ENCODE results near the gene GOT1.

GOT1 gene

GRCh38 chr10:99459217-99459616 is 28.8 kb upstream of the GOT1 start:
- DNase-seq (ENCODE audit: low read depth) = no peak
- no peak for TF ChIP-seq CTCF (IDR thresholded peaks at IDR 0.05; ENCODE audit: insufficient read depth, low read depth, low read length, missing control alignments)
- no peak overlapping the region for H3K4me3 ChIP-seq (ENCODE audit: low read depth, low read length)

GRCh38 chr10:99457813-99458212 is 27.4 kb upstream of the GOT1 start:
- no peak for DNase-seq (ENCODE audit: low read depth)
- H3K4me3 ChIP-seq (ENCODE audit: low read depth, low read length) = no peak overlapping the region
- no peak for TF ChIP-seq CTCF (IDR thresholded peaks at IDR 0.05; ENCODE audit: insufficient read depth, low read depth, low read length, missing control alignments)

GRCh38 chr10:99456931-99457288 is 26.5 kb upstream of the GOT1 start:
- no peak overlapping the region for H3K4me3 ChIP-seq (ENCODE audit: low read depth, low read length)
- DNase-seq (ENCODE audit: low read depth) = no peak
- no peak for TF ChIP-seq CTCF (IDR thresholded peaks at IDR 0.05; ENCODE audit: insufficient read depth, low read depth, low read length, missing control alignments)

GRCh38 chr10:99456207-99456930 is 25.9 kb upstream of the GOT1 start:
- TF ChIP-seq CTCF (IDR thresholded peaks at IDR 0.05; ENCODE audit: insufficient read depth, low read depth, low read length, missing control alignments) = no peak
- H3K4me3 ChIP-seq (ENCODE audit: low read depth, low read length) = no peak overlapping the region
- no peak for DNase-seq (ENCODE audit: low read depth)

- H3K4me3 ChIP-seq (ENCODE audit: low read depth, low read length) = no peak overlapping the region
- TF ChIP-seq CTCF (IDR thresholded peaks at IDR 0.05; ENCODE audit: insufficient read depth, low read depth, low read length, missing control alignments) = no peak
- DNase-seq (ENCODE audit: low read depth) = no peak
Measured at GRCh38 chr10:99451981-99452380, 21.6 kb upstream of the GOT1 start.

GRCh38 chr10:99451499-99451788 is 21.0 kb upstream of the GOT1 start:
- no peak overlapping the region for H3K4me3 ChIP-seq (ENCODE audit: low read depth, low read length)
- DNase-seq (ENCODE audit: low read depth) = no peak
- no peak for TF ChIP-seq CTCF (IDR thresholded peaks at IDR 0.05; ENCODE audit: insufficient read depth, low read depth, low read length, missing control alignments)
